NB4 (cell line): ENCODE results near the gene AASS.

Experiments
- CTCF ChIP-seq: IDR thresholded peaks from one replicate; pipeline ENCODE4 v1.5.1; 2012; ENCODE audit warnings: low read depth, low read length
- MAX ChIP-seq: IDR thresholded peaks from 2 replicates; pipeline ENCODE4 v1.6.1; 2011; ENCODE audit warnings: low read depth, low read length
- POLR2A ChIP-seq: IDR thresholded peaks from 2 replicates; pipeline ENCODE4 v1.6.1; 2011; ENCODE audit warnings: mild to moderate bottlenecking; ENCODE audit not compliant: insufficient read length; ENCODE audit errors: extremely low read depth

GRCh38 chr7:122070062-122070461 lies 74.0 kb downstream of the AASS start:
- TF ChIP-seq CTCF: no peak
- TF ChIP-seq POLR2A: no peak
- no peak for TF ChIP-seq MAX
